ENCODE measurements around the gene IAPP.
A peak's percentile ranks its signal among the peaks of the same experiment; 100 is the strongest.
"Not testable (repeated sequence)": the region's sequence is repeated elsewhere in the genome, so short reads cannot be mapped to it uniquely, and the experiment has no call there.

IAPP gene

DNA sequence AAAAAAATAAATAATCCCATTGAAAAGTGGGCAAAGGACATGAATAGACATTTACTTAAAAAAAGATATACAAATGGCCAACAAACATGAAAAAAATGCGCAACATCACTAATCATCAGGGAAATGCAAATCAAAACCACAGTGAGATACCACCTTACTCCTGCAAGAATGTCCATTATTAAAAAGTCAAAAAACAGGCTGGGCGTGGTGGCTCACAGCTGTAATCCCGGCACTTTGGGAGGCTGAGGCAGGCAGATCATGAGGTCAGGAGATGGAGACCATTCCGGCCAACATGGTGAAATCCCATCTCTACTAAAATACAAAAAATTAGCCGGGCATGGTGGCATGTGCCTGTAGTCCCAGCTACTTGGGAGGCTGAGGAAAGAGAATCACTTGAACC, 8.6 kb downstream of the IAPP start:
- not testable (repeated sequence) for DNase-seq

DNA sequence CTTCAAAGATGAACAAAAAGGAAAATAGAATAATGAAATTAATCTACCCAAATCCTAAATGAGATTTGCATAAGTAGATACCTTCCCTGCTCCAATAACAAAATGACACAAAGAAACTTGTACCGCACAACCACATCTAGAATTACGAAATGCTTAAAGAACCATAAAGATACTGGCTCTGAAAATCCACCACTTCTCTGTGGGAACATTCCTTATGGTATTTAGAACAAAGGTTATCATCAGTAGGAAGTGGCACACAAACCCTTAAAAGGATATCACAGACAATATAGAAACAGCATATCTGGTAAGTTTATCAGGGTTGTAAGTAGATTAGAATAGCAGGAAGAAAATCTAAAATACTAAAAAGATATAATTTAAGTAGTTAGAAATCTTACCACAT, 11.6 kb downstream of the IAPP start:
- DNase-seq, result peak; percentile 3

DNA sequence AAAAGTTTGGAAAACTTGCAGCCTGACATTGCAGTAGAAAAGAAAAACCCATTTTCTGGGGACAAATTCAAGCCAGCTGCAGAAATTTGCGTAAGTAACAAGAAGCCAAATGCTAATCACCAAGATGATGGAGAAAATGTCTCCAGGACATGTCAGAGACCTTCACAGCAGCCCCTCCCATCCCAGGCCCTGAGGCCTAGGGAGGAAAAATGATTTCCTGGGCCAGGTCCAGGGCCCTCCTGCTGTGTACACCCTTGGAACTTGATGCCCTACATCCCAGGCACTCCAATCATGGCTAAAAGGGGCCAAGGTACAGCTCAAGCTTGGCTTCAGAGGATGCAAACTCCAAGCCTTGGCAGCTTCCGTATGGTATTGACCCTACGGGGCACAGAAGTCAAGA, 14.5 kb downstream of the IAPP start:
- no peak for DNase-seq

DNA sequence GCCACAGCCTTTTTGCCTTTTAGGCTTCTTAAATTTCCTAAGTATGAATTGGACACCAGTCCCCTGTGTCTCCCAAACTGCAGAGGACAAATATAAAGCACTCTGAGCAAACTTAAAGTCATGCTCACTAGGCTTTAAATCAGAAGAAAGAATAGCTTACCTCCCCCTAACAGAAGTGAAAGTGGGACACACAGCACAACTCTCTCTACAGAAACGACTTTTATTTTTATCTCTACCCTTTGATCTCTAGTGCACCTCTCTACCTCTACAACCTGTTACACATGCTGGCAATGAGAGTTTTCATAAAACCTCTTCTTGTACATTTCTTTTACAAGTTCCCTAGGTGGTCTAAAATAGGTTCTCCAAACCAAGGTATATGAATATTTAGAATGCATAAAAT, 19.7 kb downstream of the IAPP start:
- no peak for DNase-seq

DNA sequence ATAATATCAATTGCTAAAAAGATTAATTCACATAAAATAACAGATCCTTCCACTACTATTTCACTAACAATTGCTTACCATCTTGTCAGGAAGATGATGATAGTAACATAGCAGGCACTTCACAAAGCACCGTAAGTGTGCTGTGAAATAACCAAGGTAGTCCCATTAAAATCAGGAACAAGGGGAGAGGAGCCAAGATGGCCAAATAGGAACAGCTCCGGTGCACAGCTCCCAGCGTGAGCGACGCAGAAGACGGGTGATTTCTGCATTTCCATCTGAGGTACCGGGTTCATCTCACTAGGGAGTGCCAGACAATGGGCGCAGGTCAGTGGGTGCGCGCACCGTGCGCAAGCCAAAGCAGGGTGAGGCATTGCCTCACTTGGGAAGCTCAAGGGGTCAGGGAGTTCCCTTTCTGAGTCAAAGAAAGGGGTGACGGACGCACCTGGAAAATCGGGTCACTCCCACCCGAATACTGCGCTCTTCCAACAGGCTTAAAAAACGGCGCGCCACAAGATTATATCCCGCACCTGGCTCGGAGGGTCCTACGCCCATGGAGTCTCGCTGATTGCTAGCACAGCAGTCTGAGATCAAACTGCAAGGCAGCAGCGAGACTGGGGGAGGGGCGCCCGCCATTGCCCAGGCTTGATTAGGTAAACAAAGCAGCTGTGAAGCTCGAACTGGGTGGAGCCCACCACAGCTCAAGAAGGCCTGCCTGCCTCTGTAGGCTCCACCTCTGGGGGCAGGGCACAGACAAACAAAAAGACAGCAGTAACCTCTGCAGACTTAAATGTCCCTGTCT, 22.3 kb downstream of the IAPP start:
- DNase-seq, result not testable (repeated sequence)

DNA sequence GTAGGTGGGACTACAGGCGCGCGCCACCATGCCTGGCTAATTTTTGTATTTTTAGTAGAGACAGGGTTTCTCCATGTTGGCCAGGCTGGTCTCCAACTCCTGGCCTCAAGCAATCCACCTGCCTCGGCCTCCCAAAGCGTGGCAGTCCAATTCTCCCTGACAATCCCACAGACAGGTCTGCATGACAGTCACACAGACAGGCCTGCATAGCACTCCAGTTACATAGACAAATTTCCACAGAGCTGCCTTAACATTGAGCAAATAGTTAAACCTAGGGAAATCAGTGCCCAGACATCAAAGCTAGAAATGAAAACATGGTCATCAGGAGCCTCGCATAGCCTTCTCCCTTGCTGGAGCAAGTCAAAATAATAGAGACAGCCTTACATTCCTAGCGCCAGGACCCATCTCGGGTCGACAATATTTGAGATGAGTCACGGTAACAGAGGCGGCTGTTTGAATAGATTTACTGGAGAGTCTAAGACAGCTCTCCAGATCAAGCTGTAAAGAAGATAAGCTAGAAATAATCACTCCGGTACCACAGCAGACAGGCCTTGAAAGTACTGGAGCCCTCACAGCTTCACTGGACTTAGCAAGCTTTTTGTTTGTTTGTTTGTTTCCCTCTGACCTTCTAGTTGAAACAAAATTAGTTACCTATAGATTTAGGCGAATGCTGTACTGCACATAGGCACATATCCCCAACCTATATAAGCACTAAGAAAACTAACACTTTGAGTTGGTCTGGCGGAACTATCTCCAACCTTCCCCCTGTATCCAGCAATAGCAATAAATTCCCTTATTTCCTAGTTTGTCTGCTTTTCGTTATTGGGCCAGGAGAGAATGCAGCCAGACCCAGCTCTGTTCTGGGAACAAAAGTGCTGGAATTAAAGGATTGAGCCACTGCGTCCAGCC, 40.9 kb downstream of the IAPP start:
- peak; percentile 50 for DNase-seq

DNA sequence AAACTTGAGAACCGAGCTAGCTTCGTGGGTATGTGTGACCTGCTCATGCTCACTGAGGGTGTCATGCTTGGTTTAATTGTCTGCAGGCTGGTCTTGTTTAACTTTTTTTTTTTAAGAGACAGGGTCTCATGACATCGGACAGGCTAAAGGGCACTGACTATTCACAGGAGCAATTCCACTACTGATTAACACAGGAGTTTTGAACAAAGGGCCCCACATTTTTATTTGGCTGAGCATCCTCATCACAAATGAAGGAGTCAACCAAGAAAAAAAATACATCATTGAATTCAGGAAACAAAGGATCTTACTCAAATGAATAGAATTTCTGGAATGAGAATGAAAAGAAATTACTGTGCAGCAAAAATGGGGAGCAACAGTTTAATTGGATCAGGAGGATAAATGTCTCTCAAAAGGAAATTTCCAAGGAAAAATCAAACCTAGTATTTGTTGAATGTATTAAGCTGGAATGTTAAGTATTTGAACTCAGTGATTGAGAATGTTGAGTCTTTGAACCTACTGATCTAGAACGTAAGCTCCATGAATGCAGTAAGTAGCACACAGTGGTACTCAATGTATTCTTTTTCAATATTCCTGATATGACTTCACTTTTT, 43.9 kb downstream of the IAPP start:
- peak; percentile 79 for DNase-seq

DNA sequence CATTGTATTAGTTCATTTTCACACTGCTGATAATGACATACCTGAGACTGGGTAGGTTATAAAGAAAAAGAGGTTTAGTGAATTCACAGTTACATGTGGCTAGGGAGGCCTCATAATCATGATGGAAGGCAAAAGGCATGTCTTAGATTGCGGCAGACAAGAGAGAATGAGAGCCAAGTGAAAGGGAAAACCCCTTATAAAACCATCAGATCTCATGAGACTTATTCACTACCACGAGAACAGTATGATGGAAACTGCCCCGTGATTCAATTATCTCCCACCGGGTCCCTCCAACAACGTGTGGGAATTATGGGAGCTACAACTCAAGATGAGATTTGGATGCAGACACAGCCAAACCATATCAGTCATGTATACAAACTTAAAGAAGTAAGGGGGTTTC, 45.7 kb downstream of the IAPP start:
- DNase-seq, result not testable (repeated sequence)

DNA sequence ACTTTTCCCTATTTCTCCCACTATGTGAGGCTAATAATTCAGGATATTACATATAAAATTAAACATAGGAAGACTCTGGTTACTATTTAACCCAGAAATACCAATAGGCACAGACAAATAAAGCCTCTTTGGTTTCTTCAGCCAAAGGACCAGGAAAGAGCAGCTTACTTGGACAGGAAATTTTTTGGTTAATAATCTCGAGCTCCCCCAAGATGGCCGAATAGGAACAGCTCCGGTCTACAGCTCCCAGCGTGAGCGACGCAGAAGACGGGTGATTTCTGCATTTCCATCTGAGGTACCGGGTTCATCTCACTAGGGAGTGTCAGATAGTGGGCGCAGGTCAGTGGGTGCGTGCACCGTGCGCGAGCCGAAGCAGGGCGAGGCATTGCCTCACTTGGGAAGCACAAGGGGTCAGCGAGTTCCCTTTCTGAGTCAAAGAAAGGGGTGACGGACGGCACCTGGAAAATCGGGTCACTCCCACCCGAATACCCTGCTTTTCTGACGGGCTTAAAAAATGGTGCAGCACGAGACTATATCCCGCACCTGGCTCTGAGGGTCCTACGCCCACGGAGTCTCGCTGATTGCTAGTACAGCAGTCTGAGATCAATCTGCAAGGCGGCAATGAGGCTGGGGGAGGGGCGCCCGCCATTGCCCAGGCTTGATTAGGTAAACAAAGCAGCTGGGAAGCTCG, 46.5 kb downstream of the IAPP start:
- not testable (repeated sequence) for DNase-seq

DNA sequence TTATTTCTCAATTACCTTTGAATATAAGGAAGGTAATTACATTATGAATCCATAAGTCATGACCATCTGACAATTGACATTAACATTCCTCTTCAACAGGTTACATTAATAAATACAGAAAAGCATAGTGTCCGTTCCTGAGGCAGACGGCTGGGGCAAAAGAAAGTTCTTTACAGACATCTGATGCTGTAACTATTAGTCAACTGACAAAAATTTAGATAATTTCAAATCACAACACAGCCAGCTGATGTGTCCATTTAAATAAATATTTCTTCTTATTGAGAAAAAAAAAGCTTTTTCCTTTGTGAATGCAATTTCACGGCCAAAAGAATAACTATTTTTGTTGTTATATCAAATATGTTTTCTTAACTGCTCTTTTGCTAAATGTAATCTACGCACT, 55.5 kb downstream of the IAPP start:
- peak; percentile 77 for DNase-seq

Measured in fibroblast of skin of back (primary cell).